ENCODE data around the gene IL34.
"Not testable (repeated sequence)": the region's sequence is repeated elsewhere in the genome, so short reads cannot be mapped to it uniquely, and the experiment has no call there.

The IL34 gene

DNA sequence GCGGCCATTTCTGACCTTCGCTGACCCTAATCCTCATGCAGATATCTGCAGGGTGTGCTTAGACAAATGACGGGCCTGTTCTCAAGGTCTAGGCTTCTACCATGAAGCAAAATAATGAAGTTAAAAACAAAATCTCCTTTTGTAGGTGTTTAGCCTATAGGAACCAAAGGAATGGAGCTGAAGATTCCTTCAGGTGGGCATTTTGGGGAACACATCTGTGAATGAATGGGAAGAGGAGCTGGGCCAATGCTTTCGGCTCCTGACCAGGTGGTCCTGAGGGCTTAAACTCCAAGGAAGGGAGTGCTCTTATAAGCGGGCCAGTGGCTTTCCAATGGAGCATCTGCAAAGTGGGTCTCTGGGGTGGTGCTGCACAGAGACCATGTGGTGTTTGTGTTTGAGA lies 14.1 kb upstream of the IL34 start:
- DNase-seq, result no peak

DNA sequence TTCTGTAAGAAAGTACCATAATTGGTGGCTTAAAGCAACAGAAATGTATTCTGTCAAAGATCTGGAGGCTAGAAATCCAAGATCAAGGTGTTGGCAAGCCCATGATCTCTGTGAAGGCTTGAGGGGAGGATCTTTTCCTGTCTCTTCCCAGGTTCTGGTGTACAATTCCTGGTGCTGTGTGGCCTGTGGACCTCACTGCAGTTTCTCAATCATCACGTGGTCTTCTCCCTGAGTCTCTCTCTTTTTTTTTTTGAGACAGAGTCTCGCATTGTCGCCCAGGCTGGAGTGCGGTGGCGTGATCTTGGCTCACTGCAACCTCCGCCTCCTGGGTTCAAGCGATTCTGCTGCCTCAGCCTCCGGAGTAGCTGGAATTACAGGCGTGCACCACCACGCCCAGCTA lies 12.7 kb upstream of the IL34 start:
- DNase-seq, result not testable (repeated sequence)

DNA sequence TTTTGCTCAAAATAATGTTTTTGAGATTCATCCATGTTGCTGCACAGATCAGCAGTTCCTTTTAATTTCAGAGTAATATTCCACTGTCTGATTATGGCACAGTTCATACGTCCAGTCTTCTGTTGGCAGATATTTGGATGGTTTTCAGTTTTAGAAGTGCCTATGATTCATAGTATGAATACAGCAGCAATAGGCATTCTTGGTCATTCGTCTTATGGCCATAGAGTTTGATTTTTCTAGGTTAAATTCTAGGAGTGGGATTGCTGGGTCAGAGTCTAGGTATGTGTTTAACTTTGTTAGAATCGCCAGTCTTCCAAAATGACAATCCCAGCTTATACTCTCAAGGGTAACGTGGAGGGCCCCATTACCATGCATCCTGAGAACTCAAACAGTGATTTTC lies 11.5 kb upstream of the IL34 start:
- DNase-seq, result no peak

DNA sequence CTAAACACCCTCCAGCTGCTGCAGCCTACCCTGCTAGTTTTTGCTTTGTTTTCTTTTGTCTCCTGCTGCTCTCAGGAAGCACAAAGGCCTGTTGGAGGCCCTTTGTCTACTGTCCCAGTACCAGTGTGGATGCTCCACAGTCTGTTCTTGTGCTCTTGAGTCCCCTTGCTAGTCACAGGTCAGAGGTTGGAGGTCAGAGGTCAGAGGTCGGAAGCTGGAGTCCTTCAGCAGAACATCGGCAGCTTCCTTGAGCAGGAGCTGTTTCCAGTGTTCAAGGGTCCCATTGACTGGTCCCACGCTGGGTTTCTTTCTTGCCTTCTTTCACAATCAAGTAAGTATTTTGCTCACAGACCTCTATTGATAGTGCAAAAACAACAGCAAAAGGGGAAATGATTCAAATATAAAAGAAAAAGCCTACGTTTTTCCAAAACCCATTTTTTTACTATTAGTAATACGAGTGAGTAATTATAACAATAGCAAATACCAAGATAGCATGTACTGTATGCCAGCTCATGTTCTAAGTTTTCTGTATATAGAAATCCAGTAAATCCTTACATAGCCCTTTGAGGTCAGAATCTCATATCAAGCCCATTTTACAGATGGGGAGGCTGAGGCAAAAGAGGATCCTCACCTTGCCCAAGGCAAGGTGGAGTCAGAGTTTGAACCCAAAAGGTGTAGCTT lies 10.9 kb upstream of the IL34 start:
- no peak for DNase-seq

DNA sequence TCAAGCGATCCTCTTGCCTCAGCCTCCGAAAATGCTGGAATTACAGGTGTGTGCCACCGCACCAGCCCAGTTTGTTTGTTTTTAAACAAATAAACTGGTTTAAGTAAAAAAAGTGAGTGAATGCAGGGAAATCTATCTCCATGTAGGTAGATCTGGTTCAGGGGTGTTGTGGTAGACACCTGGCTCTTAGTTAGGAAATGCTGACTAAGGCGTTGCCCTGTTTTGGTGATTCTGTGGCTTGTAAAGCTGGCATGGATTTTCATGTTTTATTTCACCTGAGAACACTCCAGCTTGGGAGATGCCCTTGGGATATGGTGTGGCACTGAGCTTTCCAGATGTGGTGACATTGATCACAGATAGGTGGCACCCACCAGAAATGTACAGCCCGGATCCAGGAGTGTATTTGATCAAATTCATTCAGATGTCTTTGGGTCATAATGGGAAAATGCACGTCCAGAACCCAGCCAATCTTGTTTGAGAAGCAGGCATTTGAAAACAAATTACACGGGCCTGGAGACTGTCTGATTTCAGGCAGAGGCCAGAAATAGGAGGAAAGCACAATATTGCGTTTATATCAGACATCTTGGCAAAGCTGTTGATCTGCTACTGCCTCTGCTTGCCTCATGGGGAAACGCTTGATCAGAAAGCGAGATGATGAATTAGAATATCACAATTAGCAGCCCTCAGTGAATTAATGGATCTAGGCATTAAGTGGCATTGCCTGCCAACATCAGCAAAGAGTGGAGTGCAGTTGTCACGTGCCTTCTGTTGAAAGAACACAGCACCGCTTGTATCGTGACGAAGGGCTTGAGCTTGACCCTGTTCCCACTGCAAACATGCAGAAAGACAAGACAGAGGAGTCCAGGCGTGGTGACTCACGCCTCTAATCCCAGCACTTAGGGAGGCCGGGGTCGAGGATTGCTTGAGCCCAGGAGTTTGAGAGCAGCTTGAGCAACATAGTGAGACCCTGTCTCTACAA lies 7.3 kb upstream of the IL34 start:
- no peak for DNase-seq

DNA sequence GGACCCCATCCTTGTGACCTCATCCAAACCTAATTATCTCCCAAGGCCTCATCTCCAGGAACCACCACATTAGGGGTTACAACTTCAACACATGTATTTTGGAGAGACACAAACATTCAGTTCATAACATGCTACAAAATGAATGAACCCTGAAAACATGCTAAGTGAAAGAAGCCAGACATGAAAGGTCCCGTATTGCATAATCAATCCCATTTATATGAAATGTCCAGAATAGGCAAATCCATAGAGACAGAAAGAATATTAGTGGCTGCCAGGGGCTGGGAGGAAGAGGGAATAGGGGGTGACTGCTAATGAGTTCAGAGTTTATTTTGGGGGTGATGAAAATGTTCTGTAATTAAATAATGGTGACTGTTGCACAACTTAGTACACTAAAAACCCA lies 3.7 kb upstream of the IL34 start:
- DNase-seq, result no peak

DNA sequence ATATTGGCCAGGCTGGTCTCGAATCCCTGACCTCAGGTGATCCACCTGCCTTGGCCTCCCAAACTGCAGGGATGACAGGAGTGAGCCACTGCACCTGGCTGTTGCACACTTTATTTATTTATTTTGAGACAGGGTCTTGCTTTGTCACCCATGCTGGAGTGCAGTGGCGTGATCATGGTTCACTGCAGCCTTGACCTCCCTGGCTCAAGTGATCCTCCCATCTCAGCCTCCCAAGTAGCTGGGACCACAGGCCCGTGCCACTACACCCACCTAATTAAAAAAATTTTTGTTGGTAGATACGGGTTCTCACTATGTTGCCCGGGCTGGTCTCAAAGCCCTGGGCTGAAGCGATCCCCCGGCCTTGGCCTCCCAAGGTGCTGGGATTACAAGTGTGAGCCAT lies 3.1 kb upstream of the IL34 start:
- DNase-seq, result not testable (repeated sequence)

DNA sequence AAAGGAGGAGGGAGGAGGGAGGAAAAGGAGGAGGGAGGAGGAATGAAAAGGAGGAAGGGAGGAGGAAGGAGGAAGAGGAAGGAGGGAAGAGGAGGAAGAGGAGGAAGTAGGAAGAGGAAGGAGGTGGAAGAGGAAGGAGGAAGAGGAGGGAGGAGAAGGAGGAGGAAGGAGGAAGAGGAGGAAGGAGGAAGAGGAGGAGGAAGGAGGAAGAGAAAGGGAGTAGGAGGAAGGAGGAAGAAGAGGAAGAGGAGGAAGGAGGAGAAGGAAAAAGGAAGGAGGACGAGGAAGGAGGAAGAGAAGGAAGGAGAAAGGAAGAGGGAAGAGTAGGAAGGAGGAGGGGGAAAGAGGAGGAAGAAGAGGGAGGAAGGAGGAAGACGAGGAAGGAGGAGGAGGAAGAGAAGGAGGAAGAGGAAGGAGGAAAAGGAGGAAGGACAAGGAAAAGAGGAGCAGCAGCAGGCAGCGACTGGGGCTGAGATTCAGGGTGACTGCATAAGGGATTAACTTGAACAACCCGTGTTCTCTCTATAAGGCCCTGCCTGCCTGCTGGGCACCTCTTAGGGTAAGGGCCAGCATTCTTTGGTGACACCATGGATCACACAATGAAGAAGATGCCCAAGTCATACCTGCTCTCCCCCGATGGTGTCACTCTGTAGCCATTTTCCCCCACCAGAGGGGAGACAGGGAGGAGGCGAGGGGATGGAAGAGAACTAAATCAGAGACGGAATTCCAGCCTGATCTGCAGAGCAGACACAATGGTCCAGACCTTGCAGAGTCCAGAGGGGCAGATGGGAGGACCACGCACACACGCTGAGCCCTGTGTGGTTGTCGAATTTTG lies 1.4 kb upstream of the IL34 start:
- DNase-seq, result no peak

DNA sequence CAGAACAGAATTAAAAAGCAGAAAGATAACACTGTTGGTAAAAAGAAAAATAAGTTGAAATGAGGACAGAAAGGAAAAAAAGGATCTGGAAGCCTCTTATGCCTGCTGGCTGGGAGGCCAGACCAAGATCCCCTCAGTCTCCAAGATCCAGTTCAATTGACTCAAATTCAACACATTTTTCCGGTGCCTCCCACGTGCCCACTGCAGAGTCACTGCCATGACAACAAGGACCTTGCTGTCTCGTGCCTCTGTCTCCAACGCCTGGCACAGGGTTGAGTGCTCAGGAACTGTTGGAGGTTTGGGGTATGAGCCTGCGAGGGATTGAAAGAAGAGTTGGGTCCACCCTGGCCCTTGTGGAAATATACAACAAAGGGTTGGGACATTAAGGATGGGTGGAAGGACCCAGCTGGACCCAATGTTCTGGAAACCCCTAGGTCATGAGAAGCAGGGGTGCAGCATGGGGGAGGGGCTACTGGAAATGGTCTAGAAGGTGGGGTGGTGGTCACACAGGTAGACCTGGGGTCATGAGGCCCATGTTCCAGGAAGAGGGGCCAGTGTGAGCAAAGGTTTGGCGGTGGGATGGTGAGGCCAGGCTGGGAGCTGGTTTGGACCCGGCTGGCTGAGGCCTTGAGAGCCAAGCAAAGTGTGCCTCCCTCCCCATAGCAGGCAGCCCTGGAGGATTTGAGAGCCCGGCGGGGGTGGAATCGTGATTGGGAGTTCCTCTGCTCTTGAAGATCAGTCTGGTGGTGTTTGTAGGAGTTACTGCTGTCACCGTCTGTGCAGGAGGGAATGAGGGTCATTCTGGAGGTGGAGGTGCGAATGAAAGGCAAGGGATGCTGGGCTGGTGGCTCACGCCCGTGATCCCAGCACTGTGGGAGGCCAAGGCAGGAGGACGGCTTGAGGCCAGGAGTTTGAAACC lies 1.3 kb downstream of the IL34 start:
- DNase-seq, result no peak

DNA sequence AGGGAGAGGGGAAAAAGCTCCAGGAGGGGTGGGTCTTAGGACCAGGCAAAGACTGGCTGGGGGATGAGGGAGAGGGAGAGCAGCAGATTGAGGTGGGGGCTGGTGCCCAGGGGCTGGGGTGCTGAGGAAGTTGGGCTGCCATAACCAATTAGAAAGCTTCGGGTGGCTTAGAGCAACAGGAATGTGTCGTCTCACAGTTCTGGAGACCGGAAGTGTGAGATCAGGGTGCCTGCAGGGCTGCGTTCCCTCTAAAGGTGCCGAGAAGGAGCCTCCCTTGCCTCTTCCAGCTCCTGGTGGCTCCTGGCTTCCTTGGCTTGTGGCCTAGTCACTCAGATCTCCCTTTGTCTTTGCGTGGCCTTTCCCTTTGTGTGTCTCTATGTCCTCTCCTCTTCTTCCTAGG lies 2.2 kb downstream of the IL34 start:
- no peak for DNase-seq

DNA sequence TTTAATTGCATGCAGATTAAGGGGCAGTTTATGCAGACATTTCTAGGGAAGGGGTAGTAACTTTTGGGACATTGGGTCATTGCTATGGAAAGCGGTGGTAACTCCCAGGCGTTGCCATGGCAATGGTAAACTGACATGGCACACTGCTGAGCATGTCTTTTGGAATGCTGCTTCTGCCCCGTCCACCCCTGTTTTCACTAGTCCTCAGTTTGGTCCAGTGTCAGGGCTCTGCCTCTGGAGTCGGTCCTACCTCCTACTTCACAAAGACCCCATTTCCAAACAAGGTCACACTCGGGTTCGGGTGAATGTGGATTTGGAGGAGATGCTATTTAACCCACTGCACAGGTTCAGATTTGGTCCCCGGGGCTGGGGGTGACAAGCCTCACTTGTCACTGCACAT lies 2.9 kb downstream of the IL34 start:
- no peak for DNase-seq

DNA sequence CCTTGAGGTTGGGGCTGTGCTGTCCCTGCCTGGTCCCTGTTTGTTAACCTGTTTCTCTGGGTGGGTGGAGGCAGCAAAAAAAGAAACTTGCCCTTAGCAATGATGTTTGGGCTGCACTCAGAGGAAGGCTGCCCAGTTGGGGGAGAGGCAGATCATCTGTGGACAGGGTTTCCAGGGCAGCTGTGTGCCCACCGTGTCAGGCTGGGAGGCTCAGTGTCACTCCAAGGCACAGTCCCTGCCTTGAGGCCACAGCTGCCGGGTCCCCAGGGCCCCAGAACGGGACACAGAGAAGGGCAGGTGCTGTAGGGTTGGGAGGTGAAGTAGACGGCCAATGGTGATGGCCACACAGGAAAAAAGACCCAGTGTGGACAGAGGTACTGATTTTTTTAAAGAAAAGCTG lies 3.9 kb downstream of the IL34 start:
- DNase-seq, result no peak

DNA sequence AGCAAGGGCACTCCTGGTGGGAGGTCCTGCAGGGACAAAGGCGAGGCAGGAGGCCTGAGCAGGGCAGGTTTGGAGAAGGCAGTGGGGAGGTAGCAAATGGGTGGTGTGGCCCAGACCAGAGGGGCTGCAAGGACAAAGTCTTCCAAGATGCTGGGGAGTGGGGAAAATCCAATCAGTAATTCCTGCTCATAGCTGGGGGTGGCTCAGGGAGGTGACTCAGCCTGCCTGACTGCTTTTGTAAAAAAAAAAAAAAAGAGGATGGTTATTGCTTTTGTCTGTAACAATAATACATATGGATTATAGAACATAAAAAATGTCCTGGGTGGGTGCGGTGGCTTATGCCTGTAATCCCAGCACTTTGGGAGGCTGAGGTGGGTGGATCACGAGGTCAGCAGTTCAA lies 5.2 kb downstream of the IL34 start:
- no peak for DNase-seq

DNA sequence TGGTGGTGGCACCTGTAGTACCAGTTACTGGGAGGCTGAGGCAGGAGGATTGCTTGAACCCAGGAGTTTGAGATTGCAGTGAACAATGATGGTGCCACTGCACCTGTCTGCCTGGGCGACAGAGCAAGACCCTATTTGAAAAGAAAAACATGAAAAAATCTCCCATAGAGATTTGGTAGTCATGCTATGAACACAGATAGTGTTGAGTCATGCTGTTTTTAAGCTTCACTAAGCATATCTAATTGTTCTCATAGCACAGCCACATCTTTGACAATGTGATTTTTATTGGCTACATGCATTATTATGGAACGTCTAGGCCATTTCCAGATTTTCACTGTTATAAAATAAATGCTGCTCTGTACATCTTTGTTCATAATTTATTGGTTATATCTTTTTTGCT lies 6.0 kb downstream of the IL34 start:
- DNase-seq, result no peak

DNA sequence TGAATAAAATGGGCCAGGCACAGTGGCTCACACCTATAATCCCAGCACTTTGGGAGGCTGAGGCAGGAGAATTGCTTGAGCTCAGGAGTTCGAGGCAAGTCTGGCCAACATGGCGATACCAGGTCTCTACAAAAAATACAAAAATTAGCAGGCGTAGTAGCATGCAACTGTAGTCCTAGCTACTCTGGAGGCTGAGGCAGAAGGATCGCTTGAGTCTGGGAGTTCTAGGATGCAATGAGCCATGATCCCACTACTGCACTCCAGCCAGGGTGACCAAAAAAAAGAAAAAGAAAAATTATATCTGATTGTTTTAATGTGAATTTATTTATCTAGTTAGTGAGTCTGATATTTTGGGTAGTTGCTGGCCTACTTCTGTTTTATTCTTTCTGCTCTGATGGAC lies 7.0 kb downstream of the IL34 start:
- DNase-seq, result no peak

DNA sequence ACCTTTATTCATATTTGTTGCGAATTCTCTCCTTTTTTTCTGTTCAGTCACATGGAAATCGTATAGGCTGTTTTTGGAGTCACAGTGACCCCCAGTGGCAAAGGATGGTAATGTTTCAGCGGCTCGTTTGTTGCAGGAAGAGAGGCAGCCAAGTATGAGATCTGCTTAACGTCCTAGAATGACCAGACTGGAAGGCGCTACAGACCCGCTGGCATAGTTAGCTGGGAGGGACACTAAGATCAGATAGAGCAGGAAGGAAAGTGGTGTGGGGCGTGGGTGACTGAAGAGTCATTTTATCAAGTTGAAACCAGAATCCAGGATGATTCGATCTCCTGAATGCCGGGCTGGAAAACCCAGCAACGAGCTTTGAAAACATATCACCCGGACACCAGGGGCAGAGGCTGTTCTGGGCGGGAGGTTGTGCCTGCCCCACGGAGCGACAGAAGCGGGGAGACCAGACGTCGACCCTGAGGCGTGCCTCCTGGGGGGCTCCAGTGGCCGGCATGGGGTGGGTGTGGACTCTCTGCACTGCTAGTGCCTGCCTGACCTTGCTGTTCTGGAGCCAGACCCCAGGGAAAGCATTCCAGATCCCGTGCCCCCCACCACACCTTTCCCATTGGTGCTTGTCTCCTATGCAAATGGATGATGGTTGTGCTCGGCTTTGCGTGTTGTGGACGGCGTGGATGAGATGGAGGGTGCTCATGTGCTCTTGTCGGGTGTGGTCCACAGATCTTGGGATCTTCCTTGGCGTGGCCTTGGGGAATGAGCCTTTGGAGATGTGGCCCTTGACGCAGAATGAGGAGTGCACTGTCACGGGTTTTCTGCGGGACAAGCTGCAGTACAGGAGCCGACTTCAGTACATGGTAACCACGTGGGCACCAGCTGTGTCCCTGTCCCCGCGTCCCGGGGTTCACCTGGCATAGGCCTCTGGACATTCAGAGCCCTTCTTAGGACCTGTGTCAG lies 7.7 kb downstream of the IL34 start:
- DNase-seq, result peak; percentile 92

DNA sequence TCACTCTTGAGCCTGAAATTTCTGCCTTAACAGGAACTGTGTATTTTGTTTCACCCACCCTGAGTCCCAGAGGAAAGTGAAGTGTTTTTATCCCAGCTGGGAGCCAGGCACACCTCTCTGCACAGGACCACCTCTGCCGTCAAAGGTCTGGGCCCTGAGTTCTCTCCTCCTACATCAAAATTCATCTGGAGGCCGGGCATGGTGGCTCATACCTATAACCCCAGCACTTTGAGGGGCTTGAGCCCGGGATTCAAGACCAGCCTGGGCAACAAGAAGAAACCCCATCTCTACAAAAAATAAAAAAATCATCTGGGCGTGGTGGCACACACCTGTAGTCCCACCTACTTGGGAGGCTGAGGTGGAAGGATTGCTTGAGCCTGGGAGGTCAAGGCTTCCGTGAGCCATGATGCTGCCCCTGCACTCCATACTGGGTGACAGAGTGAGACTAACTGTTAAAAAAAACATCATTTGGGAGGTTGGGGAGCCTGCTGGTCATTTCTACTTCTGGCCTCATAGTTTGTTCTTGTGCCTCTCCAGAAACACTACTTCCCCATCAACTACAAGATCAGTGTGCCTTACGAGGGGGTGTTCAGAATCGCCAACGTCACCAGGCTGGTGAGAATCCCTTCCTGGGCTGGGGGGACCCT lies 9.8 kb downstream of the IL34 start:
- no peak for DNase-seq

DNA sequence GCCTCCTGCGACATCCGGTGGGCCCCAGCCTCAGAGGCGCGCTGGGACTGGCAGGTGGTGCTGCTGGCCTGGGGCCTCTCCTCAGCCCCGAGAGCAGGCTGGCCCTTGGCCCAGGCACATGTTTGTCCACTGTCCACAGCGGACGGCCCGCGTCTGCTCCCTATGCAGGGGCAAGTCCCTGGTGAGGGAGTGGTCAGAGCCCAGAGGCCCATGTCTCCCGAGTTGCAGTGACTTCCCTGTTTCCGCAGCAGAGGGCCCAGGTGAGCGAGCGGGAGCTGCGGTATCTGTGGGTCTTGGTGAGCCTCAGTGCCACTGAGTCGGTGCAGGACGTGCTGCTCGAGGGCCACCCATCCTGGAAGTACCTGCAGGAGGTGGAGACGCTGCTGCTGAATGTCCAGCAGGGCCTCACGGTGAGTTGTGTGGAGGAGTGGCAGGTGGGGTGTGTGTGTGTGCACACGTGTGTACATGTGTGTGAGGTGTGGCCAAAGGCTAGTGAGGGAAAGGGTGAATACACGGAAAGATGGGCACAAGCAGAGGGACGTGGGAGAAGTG lies 10.4 kb downstream of the IL34 start:
- DNase-seq, result no peak

DNA sequence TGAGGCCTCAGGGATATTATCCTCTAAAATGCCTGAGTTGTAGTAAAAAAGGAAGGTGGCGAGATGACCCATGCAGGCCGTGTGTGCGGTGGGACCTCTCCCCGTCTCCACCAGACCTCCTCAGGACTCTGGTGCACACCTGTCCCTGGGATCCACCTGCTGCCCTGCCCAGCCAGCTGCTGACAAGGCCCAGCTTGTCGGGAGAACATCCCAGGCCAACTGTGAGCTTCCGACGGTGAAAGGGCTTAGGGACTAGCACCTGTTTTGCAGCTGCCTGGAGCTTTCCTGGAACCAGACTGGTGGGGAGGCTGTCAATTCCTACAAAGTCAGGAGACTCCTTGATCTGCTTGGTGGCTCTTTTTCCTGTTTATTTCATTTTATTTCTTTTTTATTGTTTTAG lies 11.6 kb downstream of the IL34 start:
- no peak for DNase-seq

DNA sequence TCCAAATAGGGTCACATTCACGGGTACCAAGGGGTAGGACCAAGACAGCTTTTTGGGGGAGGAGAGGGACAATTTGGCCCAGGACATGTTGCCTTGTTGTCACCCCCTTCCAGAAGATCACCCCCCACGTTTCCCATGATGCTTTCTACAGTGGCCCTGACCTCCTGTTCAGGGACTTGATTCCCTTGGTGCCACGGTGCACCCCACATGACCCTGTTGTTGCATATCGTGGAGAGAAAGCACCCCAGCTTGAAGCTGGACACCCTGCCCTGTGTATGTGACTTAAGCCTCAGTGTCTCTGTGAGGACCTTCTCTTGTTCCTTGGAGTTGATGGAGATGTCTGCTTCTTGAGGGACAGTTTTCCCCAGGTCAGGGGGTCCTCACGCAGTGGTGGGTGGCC lies 12.6 kb downstream of the IL34 start:
- no peak for DNase-seq

Measured in right hindlimb (tissue), 1 donor.